GM19455 (cell line): Measurements from ENCODE around the gene CDRT15L2.
"Not testable (repeated sequence)": the region's sequence is repeated elsewhere in the genome, so short reads cannot be mapped to it uniquely, and the experiment has no call there.

Experiments
- ATAC-seq: cut with Tn5 transposase; IDR thresholded peaks from one replicate; pipeline ENCODE4 v1.9.1; 2021; ENCODE audit not compliant: unreplicated experiment

CDRT15L2 gene

DNA sequence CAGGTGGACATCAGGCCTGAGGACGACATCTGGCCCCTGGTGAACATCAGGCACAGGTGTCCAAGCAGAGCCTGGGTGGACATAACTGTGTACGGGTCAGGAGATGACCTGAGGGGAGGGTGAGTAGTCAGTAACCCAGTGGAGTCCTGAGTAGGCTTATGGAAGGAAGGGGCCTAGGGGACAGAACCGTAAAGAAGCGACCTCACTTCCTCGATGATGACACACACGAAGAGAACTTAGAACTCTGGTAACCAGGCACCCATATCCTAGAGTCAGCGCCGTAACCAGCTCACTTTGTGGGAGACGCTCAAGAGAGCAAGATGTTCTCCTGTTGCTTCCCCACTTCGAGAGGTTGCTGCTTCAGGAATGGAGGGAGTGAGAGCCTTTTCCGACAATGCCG, at the start of gene CDRT15L2:
TSS of gene CDRT15L2 (plus strand) at position 301 of the 400 bp plus-strand sequence. CDS start at position 321, 20 bp downstream.
- not testable (repeated sequence) for ATAC-seq

DNA sequence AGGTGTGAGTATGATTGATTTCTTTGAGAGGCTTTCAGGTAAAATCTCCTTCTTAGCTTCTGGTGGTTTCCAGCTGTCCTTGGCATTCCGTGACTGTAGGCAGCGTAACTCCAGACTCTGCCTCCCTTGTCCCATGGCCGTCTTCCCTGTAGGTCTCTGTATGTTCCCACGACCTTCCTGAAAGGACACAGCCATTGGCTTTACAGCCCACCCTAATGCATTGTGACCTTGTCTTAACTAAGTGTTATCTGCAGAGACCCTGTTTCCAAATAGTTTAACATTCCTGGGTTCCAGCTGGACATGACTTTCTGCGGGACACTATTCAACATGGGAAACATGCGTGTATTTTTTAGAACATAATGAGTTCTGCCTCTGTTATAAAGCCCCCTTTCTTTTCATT, 49.4 kb upstream of the CDRT15L2 start:
- not testable (repeated sequence) for ATAC-seq

DNA sequence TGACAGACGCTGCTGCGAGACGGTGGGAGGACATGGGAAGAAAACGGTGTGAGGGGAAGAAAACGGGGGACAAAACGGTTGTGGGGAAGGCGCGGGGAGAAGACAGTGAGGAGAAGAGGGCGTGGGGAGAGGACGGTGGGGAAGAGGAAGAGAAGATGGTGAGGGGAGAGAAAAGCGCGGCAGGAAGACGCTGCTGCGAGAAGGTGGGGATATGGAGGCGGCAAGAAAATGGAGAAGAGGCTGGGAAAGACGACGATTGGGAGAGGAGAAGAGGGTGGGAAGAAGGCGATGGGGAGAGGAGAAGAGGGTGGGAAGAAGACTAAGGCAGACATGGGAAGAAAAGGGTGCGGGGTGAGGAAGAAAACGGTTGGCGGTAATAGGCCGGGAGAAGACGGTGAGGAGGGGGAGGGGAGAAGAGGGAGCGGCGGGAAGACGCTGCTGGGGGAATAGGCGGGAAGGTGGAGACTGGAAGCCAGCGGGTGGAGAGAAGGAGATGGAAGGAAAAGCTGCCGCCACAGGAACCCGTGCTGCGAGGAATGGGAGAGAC, 46.9 kb upstream of the CDRT15L2 start:
- not testable (repeated sequence) for ATAC-seq

DNA sequence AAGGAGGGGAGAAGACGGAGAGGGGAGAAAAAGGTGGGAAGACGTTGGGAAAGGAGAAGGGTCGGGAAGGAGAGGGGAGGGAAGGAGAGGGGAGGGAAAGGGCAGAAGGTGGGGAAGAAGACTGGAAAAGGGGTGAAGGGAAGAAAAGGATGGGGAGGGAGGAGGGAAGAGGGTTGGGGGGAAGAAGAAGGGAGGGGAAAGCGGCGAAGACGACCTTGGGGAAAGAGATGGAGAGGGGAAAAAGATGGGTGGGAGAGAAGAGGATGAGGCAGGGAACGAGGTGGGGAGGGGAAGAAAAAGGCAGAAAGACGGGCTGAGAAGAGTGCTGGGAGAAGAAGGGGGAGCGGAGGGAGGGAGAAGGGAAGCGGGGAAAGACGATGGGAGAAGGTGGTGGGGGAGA, 46.3 kb upstream of the CDRT15L2 start:
- not testable (repeated sequence) for ATAC-seq

DNA sequence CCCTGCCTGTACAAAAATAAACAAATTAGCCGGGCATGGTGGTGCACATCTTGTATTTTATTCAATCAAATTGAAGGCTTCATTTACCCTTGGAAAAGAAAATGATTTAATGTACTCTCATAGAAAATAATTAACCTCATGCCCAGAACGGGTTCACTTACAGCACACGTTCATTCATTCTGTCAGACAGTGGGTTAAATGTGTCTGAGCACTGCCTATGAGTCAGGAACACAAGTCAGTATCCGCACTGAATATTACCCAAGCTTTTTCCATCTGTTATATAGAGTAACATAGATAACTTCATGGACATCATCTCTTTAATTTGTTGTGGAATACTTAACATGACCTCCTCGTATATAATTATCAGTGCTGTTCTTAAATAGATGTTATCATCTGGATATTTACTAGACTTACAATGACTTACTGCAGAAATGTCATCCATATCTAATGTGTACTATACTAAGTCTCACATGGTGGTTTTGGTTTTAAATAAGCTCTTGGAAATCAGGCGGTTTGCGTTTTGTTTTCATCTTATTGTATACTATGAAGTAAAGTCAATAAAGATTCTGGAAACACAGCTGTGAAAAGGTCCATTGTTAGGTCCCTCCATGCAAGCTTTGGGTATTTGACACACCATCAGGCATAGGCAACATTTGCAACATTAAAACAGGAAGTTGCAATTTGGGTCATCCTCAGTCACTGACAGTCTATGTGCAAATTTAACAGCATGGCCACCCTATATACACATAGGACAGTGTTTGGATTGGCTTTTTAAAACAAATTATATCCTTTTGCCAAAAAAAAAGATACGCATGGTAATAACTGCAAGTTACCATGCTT, 44.6 kb upstream of the CDRT15L2 start:
- not testable (repeated sequence) for ATAC-seq

DNA sequence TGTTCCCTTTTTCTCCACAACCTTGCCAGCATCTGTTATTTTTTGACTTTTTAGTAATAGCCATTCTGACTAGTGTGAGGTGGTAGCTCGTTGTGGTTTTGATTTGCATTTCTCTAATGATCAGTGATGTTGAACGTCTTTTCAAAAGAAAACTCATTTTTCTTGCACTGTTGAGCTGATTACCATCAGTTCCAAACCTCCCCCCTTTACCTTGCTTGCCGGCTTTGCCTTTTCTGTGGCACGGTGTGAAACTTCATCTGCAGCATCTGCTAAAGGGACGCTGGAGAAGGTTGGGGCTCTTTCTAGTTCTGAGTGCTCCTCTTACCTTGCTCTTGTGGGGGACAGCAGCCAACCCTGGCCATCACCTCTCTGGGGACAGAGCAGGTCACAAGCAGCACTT, 39.1 kb upstream of the CDRT15L2 start:
- peak; percentile 94 for ATAC-seq

DNA sequence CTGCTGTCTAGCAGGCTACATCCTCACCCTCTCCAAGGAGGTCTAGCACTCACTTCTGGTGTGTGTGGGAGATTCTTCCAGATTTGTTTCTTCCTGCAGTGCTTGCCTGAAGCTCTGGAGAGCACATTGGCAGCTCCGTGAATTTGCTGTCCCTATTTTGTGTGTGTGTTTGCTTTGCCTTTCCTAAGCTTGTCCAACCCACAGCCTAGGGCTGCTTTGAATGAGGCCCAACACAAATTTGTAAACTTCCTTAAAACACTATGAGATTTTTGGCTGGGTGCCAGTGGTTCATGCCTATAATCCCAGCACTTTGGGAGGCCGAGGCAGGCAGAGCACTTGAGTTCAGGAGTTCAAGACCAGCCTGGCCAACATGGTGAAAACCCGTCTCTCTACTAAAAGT, 38.7 kb upstream of the CDRT15L2 start:
- ATAC-seq = peak; percentile 44

DNA sequence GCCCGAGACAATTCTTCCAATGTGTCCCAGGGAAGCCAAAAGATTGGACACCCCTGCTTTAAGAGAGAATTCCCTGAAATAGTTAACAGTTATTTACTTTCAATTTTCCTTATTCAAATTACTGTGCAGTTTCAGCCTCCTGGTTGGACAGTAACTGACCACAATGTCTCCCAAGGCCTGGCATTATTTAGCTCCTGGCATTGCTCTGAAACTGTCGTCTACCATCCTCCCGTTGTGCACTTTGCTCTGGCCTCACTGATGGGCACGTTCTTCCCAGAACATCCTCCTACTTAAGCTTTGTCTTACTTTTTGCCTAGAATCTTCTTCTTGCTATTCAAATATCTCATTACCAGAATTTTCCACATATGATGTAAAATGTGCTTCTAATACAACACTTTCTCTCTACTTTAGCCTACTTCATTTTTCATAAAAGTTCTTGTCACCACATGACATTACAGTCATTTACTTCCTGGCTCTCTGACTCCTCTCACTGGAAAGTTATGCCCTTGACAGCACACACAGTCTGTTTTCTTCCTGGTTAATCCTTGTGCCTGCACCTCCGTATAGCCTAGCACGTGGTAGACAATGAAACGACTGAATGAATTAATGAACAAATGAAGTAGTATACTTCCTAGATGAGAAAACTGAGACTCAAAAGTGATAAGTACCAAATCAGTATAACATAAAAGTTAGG, 37.5 kb upstream of the CDRT15L2 start:
- ATAC-seq = not testable (repeated sequence)

DNA sequence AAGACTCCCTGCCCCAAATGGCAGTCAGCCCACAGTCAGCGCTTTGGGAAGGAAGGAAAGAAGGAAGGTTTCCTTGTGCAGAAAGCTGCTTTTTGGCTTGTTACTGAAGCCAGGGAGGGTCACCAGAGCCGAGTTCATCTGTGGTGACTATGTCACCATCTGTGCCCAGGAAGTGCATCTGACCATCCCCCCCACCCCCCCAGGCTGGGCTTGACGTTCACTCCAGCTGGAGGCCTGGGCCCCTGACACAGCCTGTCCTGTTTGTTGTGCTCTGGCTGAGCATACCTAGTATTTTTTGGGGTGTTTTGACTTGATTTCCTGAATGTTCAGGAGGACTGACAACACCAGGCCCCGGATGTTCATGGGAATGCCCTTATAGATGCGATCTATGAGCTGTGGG, 31.6 kb upstream of the CDRT15L2 start:
- ATAC-seq = not testable (repeated sequence)

DNA sequence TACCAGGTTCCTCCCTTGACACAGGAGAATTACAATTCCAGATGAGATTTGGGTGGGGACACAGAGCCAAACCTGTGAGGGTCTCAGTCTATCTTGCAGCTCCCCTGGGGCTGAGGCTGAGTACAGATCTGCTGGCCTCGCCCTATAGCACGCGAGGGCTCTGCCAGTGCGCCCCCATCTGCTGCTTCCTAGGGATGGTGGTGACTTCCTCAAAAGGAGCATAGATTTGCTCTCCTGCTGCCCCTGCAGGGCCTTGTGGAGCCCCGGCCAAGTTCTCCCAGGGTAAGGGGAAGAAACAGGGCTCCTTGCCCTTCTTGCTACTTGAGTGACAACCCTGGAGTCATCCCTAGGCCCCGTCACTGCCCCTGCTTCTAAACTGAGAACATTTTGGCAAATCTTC, 26.6 kb upstream of the CDRT15L2 start:
- ATAC-seq = not testable (repeated sequence)

DNA sequence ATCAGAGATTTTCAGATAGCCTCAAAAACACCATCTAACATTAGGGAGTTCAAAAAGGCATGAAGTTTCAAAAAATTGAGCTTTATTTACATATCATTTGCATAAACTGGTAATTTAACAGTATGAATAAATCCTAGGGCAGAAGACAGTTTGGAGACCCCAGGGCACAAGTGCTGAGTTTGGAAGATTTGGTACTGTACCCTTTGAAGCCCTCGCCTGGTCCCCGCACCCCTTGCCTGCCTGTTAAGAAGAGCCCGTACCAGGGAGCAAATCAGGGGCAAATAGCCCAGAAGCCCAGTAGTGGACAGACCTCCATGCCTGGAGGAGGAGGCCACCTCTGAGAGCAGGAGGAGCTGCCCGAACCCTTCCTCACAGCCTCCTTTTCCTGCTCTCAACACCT, 24.8 kb upstream of the CDRT15L2 start:
- not testable (repeated sequence) for ATAC-seq

DNA sequence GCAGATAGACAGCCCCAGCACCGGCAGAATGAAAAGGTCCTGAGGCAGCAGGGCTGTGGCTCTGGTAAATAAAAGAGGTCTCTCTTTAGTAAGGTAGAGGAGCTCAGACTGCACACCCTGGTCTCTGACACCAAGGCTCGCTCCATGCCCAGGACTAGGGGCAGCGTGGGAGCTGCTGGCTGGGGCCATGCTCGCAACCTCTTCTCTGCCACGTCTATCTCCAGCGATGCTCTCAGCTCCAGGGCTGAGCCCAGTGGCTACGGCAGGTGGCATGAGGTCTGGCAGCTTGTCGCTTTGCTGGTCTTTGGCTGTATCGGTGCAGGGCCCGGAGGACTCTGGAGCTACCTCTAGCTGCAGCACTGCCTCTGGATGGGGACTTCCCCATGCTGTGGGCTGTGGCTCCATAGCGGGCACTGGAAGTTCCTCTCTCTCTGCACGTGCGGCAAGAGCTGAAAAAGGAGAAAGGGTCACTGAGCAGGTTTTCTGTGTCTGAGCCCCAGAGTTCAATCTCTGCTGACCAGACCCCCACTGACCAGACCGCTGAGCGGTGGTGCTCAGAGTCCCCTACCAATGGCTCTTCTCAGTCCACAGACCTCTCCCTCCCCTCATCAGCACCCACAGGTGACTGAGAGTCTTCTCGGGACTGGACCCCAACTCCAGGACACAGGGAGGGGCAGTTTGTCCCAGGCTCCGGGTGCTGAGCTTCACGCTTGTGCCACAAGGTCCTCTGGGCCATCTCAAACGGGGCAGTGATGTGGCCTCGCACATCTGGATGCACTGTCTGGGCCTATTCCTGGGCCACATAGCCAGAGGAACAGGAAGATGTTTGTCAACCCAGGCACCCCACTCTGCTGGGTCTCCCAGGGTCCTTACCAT, 24.2 kb upstream of the CDRT15L2 start:
- ATAC-seq = not testable (repeated sequence)

DNA sequence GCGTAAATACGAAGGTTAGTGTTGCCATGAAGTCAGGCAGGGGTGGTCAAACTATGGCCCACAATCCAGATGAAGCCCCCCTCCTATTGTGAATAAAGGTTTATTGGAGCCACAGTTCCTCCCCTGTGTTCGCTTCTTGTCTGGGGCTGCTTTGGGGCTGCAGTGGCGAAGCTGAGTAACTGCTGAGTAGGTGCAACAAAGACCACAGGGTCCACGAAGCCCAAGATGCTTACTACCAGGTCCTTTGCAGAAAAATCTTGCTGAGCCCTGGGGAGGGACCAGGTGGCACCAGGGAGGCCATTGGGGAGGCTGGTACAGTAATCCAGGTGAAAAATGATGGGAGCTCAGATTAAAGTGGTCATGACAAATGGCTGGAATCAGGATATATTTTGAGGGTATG, 21.4 kb upstream of the CDRT15L2 start:
- ATAC-seq = not testable (repeated sequence)

DNA sequence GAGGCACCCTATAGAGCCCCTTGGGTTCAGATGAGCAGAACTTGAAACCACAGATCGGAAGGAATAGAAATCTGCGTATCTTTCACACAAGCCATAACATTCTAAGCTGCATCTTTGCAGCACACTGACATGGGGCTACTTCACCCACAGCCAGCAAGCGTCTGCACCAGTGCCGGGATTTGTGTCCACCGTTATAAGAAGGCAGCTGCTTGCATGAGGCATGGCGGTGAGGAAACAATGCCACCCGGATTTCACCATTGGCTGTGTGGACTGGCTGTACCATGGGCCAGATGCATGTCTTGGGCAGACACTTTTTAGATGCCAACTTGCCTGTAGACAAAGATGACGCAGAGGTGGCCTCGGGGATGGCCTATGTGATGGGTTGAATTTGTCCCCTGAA, 20.5 kb upstream of the CDRT15L2 start:
- not testable (repeated sequence) for ATAC-seq

DNA sequence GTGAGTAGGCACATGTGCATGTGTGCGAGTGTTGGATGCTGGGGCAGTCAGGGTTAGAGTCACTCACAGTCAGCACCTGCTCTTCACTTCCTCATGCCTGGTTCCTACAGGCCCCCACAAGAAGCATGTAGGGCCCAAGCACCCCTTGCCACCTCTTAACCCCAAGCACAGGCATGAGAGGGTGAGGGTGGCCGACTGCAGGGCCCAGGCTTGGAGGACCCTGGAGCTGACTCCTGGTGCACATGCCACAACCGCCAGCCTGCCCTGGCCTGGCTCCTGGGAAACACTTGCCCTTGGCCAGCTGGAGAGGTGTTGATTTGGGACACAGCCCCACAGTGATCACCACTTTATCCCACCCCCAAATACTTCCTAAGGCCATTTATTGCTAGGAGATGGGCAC, 16.9 kb upstream of the CDRT15L2 start:
- no peak for ATAC-seq

DNA sequence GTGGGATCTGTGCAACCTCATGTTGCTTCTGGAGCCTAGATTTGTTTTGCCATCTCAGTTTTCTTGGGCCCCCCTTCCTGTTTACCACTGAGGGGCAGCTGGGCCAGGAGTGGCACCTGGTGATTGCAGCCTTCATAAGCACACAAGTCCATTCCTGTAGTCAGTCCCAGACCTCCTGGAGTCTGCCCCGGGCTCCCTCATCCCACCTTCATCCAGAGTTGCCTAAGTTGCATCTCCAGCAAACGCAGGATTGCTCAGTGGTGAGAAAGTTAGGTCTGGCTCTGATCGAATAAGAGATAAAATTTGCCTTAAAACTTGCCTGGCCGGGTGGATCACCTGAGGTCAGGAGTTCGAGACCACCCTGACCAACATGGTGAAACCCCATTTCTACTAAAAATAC, 14.3 kb upstream of the CDRT15L2 start:
- ATAC-seq = not testable (repeated sequence)

DNA sequence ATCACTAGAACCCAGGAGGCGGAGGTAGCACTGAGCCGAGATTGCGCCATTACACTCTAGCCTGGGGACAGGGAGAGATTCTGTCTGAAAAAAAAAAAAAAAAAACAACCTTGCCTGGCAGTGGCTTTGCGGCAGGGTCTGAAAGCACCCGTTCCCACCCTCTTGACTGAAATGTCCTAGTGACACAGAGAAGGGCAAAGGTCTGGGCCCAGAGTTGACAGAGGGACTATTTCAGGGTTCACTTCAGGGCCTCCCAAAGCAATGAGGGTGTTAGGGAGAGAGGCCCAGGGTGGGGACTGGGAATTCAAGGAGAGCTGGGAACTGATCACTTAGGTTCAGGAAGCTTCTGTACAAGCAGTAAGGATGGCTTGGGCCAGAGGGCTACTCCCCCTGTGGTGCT, 13.8 kb upstream of the CDRT15L2 start:
- no peak for ATAC-seq

DNA sequence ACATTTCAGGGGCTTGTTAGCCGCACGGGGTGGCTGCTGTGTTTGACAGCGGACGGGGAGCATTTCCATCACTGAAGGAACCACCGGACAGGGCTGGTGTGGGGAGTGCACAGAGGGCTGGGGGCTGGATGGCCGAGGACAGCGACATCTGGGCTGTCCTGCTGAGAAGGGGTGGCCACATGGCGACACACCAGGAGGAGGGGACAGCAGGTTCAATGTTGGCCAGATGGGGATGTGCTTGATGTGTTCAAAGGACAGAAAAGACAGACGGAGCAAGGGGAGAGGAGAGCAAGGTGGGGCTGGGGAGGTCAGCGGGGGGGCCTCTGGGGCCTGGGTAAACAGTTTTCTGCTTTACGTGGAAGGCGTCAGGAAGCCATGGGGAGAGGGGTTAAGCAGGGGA, 12.8 kb upstream of the CDRT15L2 start:
- ATAC-seq = not testable (repeated sequence)

DNA sequence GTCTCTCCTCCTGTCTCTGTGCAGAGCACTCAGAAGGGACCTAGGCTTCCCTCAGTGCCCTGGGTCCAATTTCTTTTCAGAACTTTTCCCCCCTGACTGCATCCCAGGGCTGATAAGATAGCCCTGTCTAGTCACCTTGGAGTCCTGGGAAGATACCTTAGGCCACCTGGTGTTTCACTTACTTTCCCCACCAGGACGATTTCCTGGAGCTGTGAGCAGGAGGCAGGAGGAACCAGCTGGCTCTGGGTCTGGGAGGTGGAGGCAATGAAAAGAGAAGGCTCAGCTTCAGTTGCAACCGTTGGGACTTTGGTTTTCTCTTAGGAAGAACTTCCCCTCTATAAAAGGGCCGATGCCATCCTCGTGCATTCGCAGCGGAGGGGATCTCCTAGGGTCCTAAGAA, 12.1 kb upstream of the CDRT15L2 start:
- ATAC-seq = not testable (repeated sequence)

DNA sequence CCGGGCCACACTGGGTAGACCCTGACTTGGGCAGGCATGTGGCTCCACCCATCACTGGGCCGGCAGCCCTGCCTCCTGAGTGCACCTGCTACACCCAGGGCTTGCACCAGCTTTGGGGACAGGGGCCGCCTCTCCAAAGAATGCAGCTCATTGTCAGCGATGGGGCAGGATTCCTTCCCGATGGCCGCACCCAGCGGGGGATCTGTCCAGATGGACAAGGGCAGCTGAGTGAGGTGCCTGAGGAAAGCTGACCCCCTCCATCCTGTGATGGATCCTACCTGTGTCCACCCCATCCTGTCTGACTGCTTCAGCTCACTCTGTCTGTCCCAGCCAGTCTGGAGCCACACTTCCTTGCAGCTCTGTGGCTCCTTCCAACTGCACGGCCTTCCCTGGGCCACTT, 10.9 kb upstream of the CDRT15L2 start:
- ATAC-seq = not testable (repeated sequence)

DNA sequence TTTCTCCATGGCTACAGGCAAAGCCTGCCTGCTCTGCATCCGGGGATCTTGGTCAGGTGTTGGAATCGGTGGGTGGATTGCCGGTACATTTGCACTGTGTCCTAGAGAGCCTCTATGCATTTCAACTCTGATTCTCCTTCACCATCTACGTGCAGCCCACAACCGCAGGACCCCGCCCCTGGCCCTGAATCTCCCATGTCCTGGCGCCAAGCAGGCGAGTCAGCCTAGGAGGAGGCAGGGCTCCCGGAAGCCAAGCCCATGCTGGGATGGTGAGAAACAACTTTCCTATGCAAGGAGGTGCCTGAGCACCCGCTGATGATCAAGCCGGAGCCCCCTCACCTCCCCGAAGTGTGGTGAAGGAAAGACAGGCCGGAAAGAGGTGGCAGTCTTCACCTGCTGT, 7.9 kb upstream of the CDRT15L2 start:
- ATAC-seq = not testable (repeated sequence)
